ENCODE results near the gene ERVV-1.

ERVV-1 gene

GRCh38 chr19:53008061-53008778 lies 5.5 kb upstream of the ERVV-1 start:
- TF ChIP-seq TAF1 (IDR thresholded peaks at IDR 0.05; ENCODE audit: borderline replicate concordance, insufficient read depth, low read length) (no peak), SIN3A (IDR thresholded peaks at IDR 0.05; ENCODE audit: borderline replicate concordance, insufficient read depth, low read length) (no peak), POLR2AphosphoS5 (IDR thresholded peaks at IDR 0.05; ENCODE audit: low read depth, low read length) (no peak), REST (IDR thresholded peaks at IDR 0.05; ENCODE audit: insufficient read depth in 1 of 2, low read depth in 2 of 2, low read length in 2 of 2) (no peak), FOXP2 (optimal IDR thresholded peaks at IDR 0.05; ENCODE audit: borderline replicate concordance, extremely low read depth, extremely low read length, insufficient read depth) (no peak)

GRCh38 chr19:53010494-53010893 lies 3.2 kb upstream of the ERVV-1 start:
- TF ChIP-seq SIN3A (IDR thresholded peaks at IDR 0.05; ENCODE audit: borderline replicate concordance, insufficient read depth, low read length) (no peak), POLR2AphosphoS5 (IDR thresholded peaks at IDR 0.05; ENCODE audit: low read depth, low read length) (no peak), REST (IDR thresholded peaks at IDR 0.05; ENCODE audit: insufficient read depth in 1 of 2, low read depth in 2 of 2, low read length in 2 of 2) (no peak), TAF1 (IDR thresholded peaks at IDR 0.05; ENCODE audit: borderline replicate concordance, insufficient read depth, low read length) (no peak), FOXP2 (optimal IDR thresholded peaks at IDR 0.05; ENCODE audit: borderline replicate concordance, extremely low read depth, extremely low read length, insufficient read depth) (no peak)

- TF ChIP-seq FOXP2 (optimal IDR thresholded peaks at IDR 0.05; ENCODE audit: borderline replicate concordance, extremely low read depth, extremely low read length, insufficient read depth), result no peak
- TF ChIP-seq TAF1 (IDR thresholded peaks at IDR 0.05; ENCODE audit: borderline replicate concordance, insufficient read depth, low read length), result no peak
- no peak for TF ChIP-seq REST (IDR thresholded peaks at IDR 0.05; ENCODE audit: insufficient read depth in 1 of 2, low read depth in 2 of 2, low read length in 2 of 2)
- no peak for TF ChIP-seq POLR2AphosphoS5 (IDR thresholded peaks at IDR 0.05; ENCODE audit: low read depth, low read length)
- no peak for TF ChIP-seq SIN3A (IDR thresholded peaks at IDR 0.05; ENCODE audit: borderline replicate concordance, insufficient read depth, low read length)
Measured at GRCh38 chr19:53012006-53012405, 1.7 kb upstream of the ERVV-1 start.

GRCh38 chr19:53015159-53015558 lies 1.4 kb downstream of the ERVV-1 start:
- TF ChIP-seq FOXP2 (optimal IDR thresholded peaks at IDR 0.05; ENCODE audit: borderline replicate concordance, extremely low read depth, extremely low read length, insufficient read depth) (no peak), SIN3A (IDR thresholded peaks at IDR 0.05; ENCODE audit: borderline replicate concordance, insufficient read depth, low read length) (no peak), TAF1 (IDR thresholded peaks at IDR 0.05; ENCODE audit: borderline replicate concordance, insufficient read depth, low read length) (no peak), REST (IDR thresholded peaks at IDR 0.05; ENCODE audit: insufficient read depth in 1 of 2, low read depth in 2 of 2, low read length in 2 of 2) (no peak), POLR2AphosphoS5 (IDR thresholded peaks at IDR 0.05; ENCODE audit: low read depth, low read length) (no peak)

All from PFSK-1 (cell line).